Stomach (tissue), 4 donors: ENCODE measurements around the gene MYO3B.

Source experiments
- CTCF ChIP-seq, 7 experiments: fragments of 450-650 bp in 4 of 7; fragments of 200-600 bp in 3 of 7; sonication (generic) in 3 of 7; IDR thresholded peaks; one replicate each; pipeline ENCODE4 v1.5.1; 2016 to 2019; ENCODE audit warnings: antibody characterized with exemption in 7 of 7, control low read depth in 2 of 7, mild to moderate bottlenecking in 1 of 7
- POLR2A ChIP-seq, 4 donors: fragments of 450-650 bp; IDR thresholded peaks; one replicate each; pipeline ENCODE4 v1.6.1; 2016; ENCODE audit warnings: antibody characterized with exemption in 4 of 4, control low read depth in 2 of 4, mild to moderate bottlenecking in 1 of 4, moderate library complexity in 1 of 4

- TF ChIP-seq CTCF (IDR thresholded peaks at IDR 0.05) (no peak), POLR2A (IDR thresholded peaks at IDR 0.05) (no peak)
Observed at GRCh38 chr2:170224692-170225294, 46.8 kb downstream of the MYO3B start.
